ENCODE data around the gene FBXL14. TPM values are rescaled to one million over a fixed set of nuclear protein-coding genes. Genes with fewer than 3 reads are reported as not detected.

Gene FBXL14
- total and polyA plus RNA-seq, 7 donors: 7.5 to 26.4 (median 12.2) TPM

- no peaks in the 10 kb centered on the region for H3K36me3 ChIP-seq
- H3K27me3 ChIP-seq: no peaks in the 10 kb centered on the region
- H3K4me1 ChIP-seq: peaks cover 0 to 2% (median under 1%) of the 10 kb centered on the region in 4 donors
- H3K27ac ChIP-seq: no peak overlapping the region
- 45 to 58% methylated on average over 1 of the region's 1 CpG for WGBS, 2 donors
- no peak for TF ChIP-seq EP300 (IDR thresholded peaks at IDR 0.05)
- no peak for TF ChIP-seq POLR2A (IDR thresholded peaks at IDR 0.05)
- TF ChIP-seq CTCF (IDR thresholded peaks at IDR 0.05): no peak
- TF ChIP-seq POLR2AphosphoS5 (IDR thresholded peaks at IDR 0.05): no peak
- no peak for DNase-seq
- no peak overlapping the region for H3K4me3 ChIP-seq
- intact Hi-C loops (cut with DNase I): no loop called here
- H3K9me3 ChIP-seq: no peaks in the 10 kb centered on the region
Observed at GRCh38 chr12:1620092-1620491, 25.7 kb upstream of the FBXL14 start.

DNA sequence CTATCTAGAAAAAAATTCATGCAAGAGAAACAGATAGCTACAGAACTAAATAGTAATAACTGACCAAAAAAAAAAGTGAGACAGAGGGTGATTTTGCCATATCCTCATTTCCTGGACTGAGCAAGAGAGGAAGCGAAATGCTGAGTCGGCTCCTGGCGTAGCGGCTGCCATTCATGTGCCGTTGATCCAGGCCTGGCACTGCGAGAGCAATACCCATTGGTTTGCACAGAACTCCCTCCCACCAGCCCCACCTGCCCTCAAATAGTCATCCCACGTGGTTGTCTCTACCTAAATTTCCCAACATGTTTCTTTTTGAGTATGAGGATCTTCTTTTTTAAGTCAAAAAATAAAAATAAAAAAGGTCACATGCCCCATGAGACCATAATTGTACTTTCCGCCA lies 25.2 kb upstream of the FBXL14 start:
- no peaks in the 10 kb centered on the region for H3K27me3 ChIP-seq
- H3K27ac ChIP-seq: no peak overlapping the region
- DNase-seq: no peak
- no peaks in the 10 kb centered on the region for H3K36me3 ChIP-seq
- intact Hi-C loops (cut with DNase I): no loop called here
- 50 to 76% methylated on average over 8 of the region's 8 CpGs for WGBS, 2 donors
- H3K4me3 ChIP-seq: no peak overlapping the region
- TF ChIP-seq CTCF (IDR thresholded peaks at IDR 0.05) (no peak), EP300 (IDR thresholded peaks at IDR 0.05) (no peak), POLR2A (IDR thresholded peaks at IDR 0.05) (no peak), POLR2AphosphoS5 (IDR thresholded peaks at IDR 0.05) (no peak)
- no peaks in the 10 kb centered on the region for H3K4me1 ChIP-seq
- H3K9me3 ChIP-seq: no peaks in the 10 kb centered on the region

- Histone ChIP-seq H3K4me3 (no peak overlapping the region), H3K27me3 (no peaks in the 10 kb centered on the region), H3K27ac (no peak overlapping the region), H3K4me1 (no peaks in the 10 kb centered on the region), H3K36me3 (no peaks in the 10 kb centered on the region), H3K9me3 (no peaks in the 10 kb centered on the region)
- TF ChIP-seq POLR2AphosphoS5 (IDR thresholded peaks at IDR 0.05) (no peak), POLR2A (IDR thresholded peaks at IDR 0.05) (no peak), CTCF (IDR thresholded peaks at IDR 0.05) (no peak), EP300 (IDR thresholded peaks at IDR 0.05) (no peak)
- 89 to 90% methylated on average over 4 of the region's 4 CpGs for WGBS, 2 donors
- no peak for DNase-seq
- intact Hi-C loops (cut with DNase I): no loop called here
Observed at GRCh38 chr12:1619159-1619558, 24.8 kb upstream of the FBXL14 start.

DNA sequence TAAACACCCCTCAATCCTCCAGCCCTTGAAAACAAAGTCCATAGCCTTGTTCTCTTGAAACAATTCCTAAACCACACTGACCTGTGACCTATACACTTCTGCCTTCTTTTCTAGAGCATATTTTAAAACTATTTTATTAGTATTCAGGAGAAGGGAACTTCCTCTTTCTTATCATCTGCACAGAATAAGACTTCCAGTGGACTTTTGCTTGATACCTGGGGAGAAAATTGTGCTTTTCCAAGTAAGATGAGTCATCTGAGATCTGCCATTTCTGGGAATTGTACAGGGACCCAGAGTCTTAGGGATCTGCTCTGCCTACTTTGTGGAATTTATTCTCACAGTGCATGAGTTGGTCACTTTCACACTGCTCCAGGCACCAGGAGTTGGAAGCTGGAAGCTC lies 24.1 kb upstream of the FBXL14 start:
- intact Hi-C loops (cut with DNase I): no loop called here
- Histone ChIP-seq H3K36me3 (no peaks in the 10 kb centered on the region), H3K4me1 (no peaks in the 10 kb centered on the region), H3K9me3 (no peaks in the 10 kb centered on the region), H3K27me3 (no peaks in the 10 kb centered on the region), H3K27ac (no peak overlapping the region), H3K4me3 (no peak overlapping the region)
- no peak for TF ChIP-seq EP300 (IDR thresholded peaks at IDR 0.05)
- no peak for TF ChIP-seq POLR2A (IDR thresholded peaks at IDR 0.05)
- no peak for TF ChIP-seq CTCF (IDR thresholded peaks at IDR 0.05)
- no peak for TF ChIP-seq POLR2AphosphoS5 (IDR thresholded peaks at IDR 0.05)
- no peak for DNase-seq
